KMS-11 (cell line): Measurements from ENCODE around the gene PTBP1.

Experiments
- H2AFZ ChIP-seq: fragments of 200-600 bp; sonication (generic); 2 replicates; pipeline ENCODE4 v1.6.1; 2016; ENCODE audit warnings: antibody characterized with exemption, mixed run types, low read depth
- H3K27ac ChIP-seq: fragments of 200-600 bp; sonication (generic); 2 replicates; pipeline ENCODE4 v1.6.1; 2016; ENCODE audit warnings: mild to moderate bottlenecking, mixed run types
- H3K27me3 ChIP-seq: fragments of 200-600 bp; sonication (generic); 2 replicates; pipeline ENCODE4 v1.6.1; 2017; ENCODE audit warnings: mild to moderate bottlenecking, low read depth, mixed run types, moderate library complexity; ENCODE audit not compliant: insufficient read depth
- H3K36me3 ChIP-seq: fragments of 200-600 bp; sonication (generic); 2 replicates; pipeline ENCODE4 v1.6.1; 2017; ENCODE audit warnings: mild to moderate bottlenecking, mixed run types; ENCODE audit not compliant: insufficient read depth
- H3K4me1 ChIP-seq: fragments of 200-600 bp; sonication (generic); 2 replicates; pipeline ENCODE4 v1.6.1; 2016; ENCODE audit warnings: mild to moderate bottlenecking, low read depth, mixed run types; ENCODE audit not compliant: poor library complexity, severe bottlenecking
- H3K4me2 ChIP-seq: fragments of 200-600 bp; sonication (generic); 2 replicates; pipeline ENCODE4 v1.7.0; 2016; ENCODE audit warnings: mild to moderate bottlenecking, mixed run types
- H3K4me3 ChIP-seq: fragments of 200-600 bp; sonication (generic); IDR thresholded peaks from 2 replicates; pipeline ENCODE4 v1.6.1; 2017; ENCODE audit warnings: low read depth, low read length, mixed read lengths; ENCODE audit not compliant: insufficient read depth
- H3K79me2 ChIP-seq: fragments of 200-600 bp; sonication (generic); 2 replicates; pipeline ENCODE4 v1.6.1; 2016; ENCODE audit warnings: low read depth, mixed run types; ENCODE audit not compliant: insufficient read depth
- H3K9ac ChIP-seq: fragments of 200-600 bp; sonication (generic); 2 replicates; pipeline ENCODE4 v1.6.1; 2016; ENCODE audit warnings: mild to moderate bottlenecking, mixed run types
- H4K20me1 ChIP-seq: fragments of 200-600 bp; sonication (generic); 2 replicates; pipeline ENCODE4 v1.6.1; 2016; ENCODE audit warnings: mild to moderate bottlenecking, mixed run types; ENCODE audit not compliant: insufficient read depth
- CTCF ChIP-seq: fragments of 200-600 bp; sonication (generic); conservative IDR thresholded peaks from 2 replicates; pipeline ENCODE4 v1.6.1; 2017; ENCODE audit warnings: low read depth, mild to moderate bottlenecking, antibody characterized with exemption, low read length, moderate library complexity, mixed read lengths

The PTBP1 gene

GRCh38 chr19:806815-807421, 9.7 kb downstream of the PTBP1 start:
- H3K27me3 ChIP-seq = no peaks in the 10 kb centered on the region

GRCh38 chr19:807627-808422, 10.6 kb downstream of the PTBP1 start:
- H3K4me2 ChIP-seq = no peak overlapping the region
- H4K20me1 ChIP-seq = peaks cover 11% of the 10 kb centered on the region; the same call in 1 of the 2 replicates
- no peaks in the 10 kb centered on the region for H3K4me1 ChIP-seq
- no peak overlapping the region for H3K27ac ChIP-seq
- peaks cover 63% of the 10 kb centered on the region for H3K79me2 ChIP-seq
- TF ChIP-seq CTCF = no peak
- H3K36me3 ChIP-seq = peaks cover 39% of the 10 kb centered on the region
- no peak overlapping the region for H2AFZ ChIP-seq
- no peak overlapping the region for H3K4me3 ChIP-seq
- H3K27me3 ChIP-seq = no peaks in the 10 kb centered on the region
- no peak overlapping the region for H3K9ac ChIP-seq

More at GRCh38 chr19:806815-807421, 9.7 kb downstream of the PTBP1 start:
- Histone ChIP-seq H3K79me2 (peaks cover 72% of the 10 kb centered on the region), H3K4me1 (no peaks in the 10 kb centered on the region), H3K9ac (no peak overlapping the region), H3K4me2 (no peak overlapping the region), H2AFZ (no peak overlapping the region), H3K36me3 (peaks cover 42% of the 10 kb centered on the region), H4K20me1 (peaks cover 19% of the 10 kb centered on the region), H3K4me3 (no peak overlapping the region), H3K27ac (no peak overlapping the region)
- no peak for TF ChIP-seq CTCF

- H3K4me2 ChIP-seq = no peak overlapping the region
- peaks cover 57% of the 10 kb centered on the region for H3K79me2 ChIP-seq
- H3K27ac ChIP-seq = no peak overlapping the region
- H3K27me3 ChIP-seq = no peaks in the 10 kb centered on the region
- no peak for TF ChIP-seq CTCF
- no peaks in the 10 kb centered on the region for H3K4me1 ChIP-seq
- H3K36me3 ChIP-seq = peaks cover 39% of the 10 kb centered on the region
- no peak overlapping the region for H3K4me3 ChIP-seq
- H2AFZ ChIP-seq = no peak overlapping the region
- peaks cover 11% of the 10 kb centered on the region; the same call in 1 of the 2 replicates for H4K20me1 ChIP-seq
- H3K9ac ChIP-seq = no peak overlapping the region
These were observed 11.1 kb downstream of the PTBP1 start for GRCh38 chr19:808423-808775.

GRCh38 chr19:810077-810855, 13.0 kb downstream of the PTBP1 start:
- peaks cover 11% of the 10 kb centered on the region; the same call in 1 of the 2 replicates for H4K20me1 ChIP-seq
- peaks cover 26% of the 10 kb centered on the region for H3K36me3 ChIP-seq
- H3K27ac ChIP-seq = no peak overlapping the region
- no peak overlapping the region for H3K9ac ChIP-seq
- no peaks in the 10 kb centered on the region for H3K27me3 ChIP-seq
- H3K4me1 ChIP-seq = no peaks in the 10 kb centered on the region
- no peak for TF ChIP-seq CTCF
- no peak overlapping the region for H2AFZ ChIP-seq
- no peak overlapping the region for H3K4me3 ChIP-seq
- no peak overlapping the region for H3K4me2 ChIP-seq
- H3K79me2 ChIP-seq = peaks cover 39% of the 10 kb centered on the region
